AML-193 (cell line): ENCODE results near the gene SRBD1.
A peak's percentile ranks its signal among the peaks of the same experiment; 100 is the strongest.

ENCODE experiments used
- DNase-seq, 2 experiments: peaks; one replicate each; lab custom pipeline; 2025; lab: John Stamatoyannopoulos, UW

The SRBD1 gene

GRCh38 chr2:45469314-45470099 is 141.6 kb downstream of the SRBD1 start:
- DNase-seq: no peak

GRCh38 chr2:45468279-45468678 is 142.8 kb downstream of the SRBD1 start:
- no peak for DNase-seq

- no peak for DNase-seq
These were observed 145.0 kb downstream of the SRBD1 start for GRCh38 chr2:45466053-45466452.

- no peak for DNase-seq
These were observed 150.2 kb downstream of the SRBD1 start for GRCh38 chr2:45460825-45461224.

- no peak for DNase-seq
These were observed 151.2 kb downstream of the SRBD1 start for GRCh38 chr2:45459860-45460259.

- peak; percentile 6 to 30 for DNase-seq
These were observed 152.0 kb downstream of the SRBD1 start for GRCh38 chr2:45458909-45459563.

GRCh38 chr2:45457211-45457945 is 153.7 kb downstream of the SRBD1 start:
- DNase-seq: no peak

- no peak for DNase-seq
These were observed 158.2 kb downstream of the SRBD1 start for GRCh38 chr2:45452866-45453265.

- DNase-seq: no peak
These were observed 160.4 kb downstream of the SRBD1 start for GRCh38 chr2:45450634-45451033.

GRCh38 chr2:45448217-45448616 is 162.8 kb downstream of the SRBD1 start:
- no peak for DNase-seq

- DNase-seq: no peak
These were observed 165.1 kb downstream of the SRBD1 start for GRCh38 chr2:45446016-45446415.

GRCh38 chr2:45445037-45445436 is 166.0 kb downstream of the SRBD1 start:
- DNase-seq: no peak

GRCh38 chr2:45443012-45443411 is 168.1 kb downstream of the SRBD1 start:
- no peak for DNase-seq

- DNase-seq: no peak
These were observed 169.0 kb downstream of the SRBD1 start for GRCh38 chr2:45442026-45442425.

- no peak for DNase-seq
These were observed 169.5 kb downstream of the SRBD1 start for GRCh38 chr2:45441571-45441970.

- DNase-seq: no peak
These were observed 171.0 kb downstream of the SRBD1 start for GRCh38 chr2:45439788-45440773.

GRCh38 chr2:45438872-45439665 is 172.0 kb downstream of the SRBD1 start:
- no peak for DNase-seq

GRCh38 chr2:45436456-45436855 is 174.6 kb downstream of the SRBD1 start:
- DNase-seq: no peak

- DNase-seq: no peak
These were observed 175.8 kb downstream of the SRBD1 start for GRCh38 chr2:45435316-45435715.

- DNase-seq: no peak
These were observed 177.7 kb downstream of the SRBD1 start for GRCh38 chr2:45433363-45433762.

GRCh38 chr2:45432406-45432805 is 178.7 kb downstream of the SRBD1 start:
- DNase-seq: no peak
